HG03521 (cell line): Measurements from ENCODE around the gene CYFIP2.

Experiments used
- ATAC-seq: cut with Tn5 transposase; IDR thresholded peaks from one replicate; pipeline ENCODE4 v1.9.1; 2021; ENCODE audit warnings: mild to moderate bottlenecking, moderate library complexity; ENCODE audit not compliant: unreplicated experiment

CYFIP2 gene

GRCh38 chr5:157352756-157353340 lies 86.9 kb downstream of the CYFIP2 start:
- no peak for ATAC-seq

- no peak for ATAC-seq
These were observed 88.9 kb downstream of the CYFIP2 start for GRCh38 chr5:157354800-157355199.

- no peak for ATAC-seq
These were observed 90.7 kb downstream of the CYFIP2 start for GRCh38 chr5:157356576-157356975.

DNA sequence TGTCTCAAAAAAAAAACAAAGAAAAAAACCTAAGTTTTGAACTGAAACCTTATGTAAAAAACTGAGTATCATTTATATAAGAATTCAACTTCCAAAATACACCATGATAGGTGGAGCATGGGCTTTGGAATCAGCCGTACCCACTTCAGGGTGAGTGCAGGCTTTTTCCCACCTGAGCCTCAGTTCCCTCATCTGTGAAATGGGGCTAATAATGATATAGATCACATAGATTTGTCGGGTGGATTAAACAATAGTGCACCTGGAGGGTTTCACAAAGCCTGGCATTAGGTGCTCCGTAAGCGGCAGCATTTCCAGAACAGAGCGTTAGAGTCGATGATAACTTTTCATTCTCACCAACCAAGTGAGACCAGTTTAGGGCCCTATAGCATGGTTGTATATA lies 91.9 kb downstream of the CYFIP2 start:
- no peak for ATAC-seq

DNA sequence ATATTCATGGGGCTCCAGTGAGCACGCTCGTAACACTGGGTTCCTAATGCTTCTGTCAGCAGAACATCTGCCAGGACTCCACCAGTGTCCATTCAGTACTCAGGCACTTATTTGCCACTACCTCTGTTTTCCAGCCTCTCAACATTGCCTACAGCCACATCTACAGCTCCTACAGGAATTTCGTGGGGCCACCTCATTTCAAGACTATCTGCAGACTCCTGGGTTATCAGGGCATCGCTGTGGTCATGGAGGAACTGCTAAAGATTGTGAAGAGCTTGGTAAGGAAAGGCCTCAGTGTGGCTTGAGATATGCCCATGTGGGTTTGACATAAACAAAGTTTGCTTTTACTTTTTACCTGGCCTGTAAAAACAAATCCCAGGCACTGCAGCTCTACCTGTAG lies 92.9 kb downstream of the CYFIP2 start:
- no peak for ATAC-seq

GRCh38 chr5:157359356-157360055 lies 93.6 kb downstream of the CYFIP2 start:
- no peak for ATAC-seq

DNA sequence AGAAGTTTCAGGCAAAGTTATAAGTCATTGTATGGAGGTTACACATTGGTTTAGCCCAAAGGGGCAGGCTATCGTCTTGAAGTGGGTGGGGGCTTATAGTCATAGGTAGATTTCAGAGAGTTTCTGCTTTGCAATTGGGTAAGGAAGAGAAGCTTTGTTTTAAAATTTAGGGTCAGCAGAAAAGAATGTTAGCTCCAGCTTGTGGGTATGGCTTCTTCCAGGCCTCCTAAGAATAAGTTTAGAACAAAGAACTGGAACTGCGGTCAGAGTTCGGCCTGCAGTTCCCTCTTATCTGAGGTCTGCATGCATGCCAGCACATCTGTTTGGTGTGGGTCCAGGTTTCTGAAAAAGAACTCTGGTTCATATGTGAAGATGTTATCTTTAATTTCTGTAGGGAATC lies 96.1 kb downstream of the CYFIP2 start:
- ATAC-seq = no peak

GRCh38 chr5:157362502-157362901 lies 96.6 kb downstream of the CYFIP2 start:
- ATAC-seq = no peak

- no peak for ATAC-seq
These were observed 97.1 kb downstream of the CYFIP2 start for GRCh38 chr5:157362982-157363381.

- no peak for ATAC-seq
These were observed 99.8 kb downstream of the CYFIP2 start for GRCh38 chr5:157365732-157366131.

GRCh38 chr5:157366741-157367674 lies 101.1 kb downstream of the CYFIP2 start:
- ATAC-seq = no peak

DNA sequence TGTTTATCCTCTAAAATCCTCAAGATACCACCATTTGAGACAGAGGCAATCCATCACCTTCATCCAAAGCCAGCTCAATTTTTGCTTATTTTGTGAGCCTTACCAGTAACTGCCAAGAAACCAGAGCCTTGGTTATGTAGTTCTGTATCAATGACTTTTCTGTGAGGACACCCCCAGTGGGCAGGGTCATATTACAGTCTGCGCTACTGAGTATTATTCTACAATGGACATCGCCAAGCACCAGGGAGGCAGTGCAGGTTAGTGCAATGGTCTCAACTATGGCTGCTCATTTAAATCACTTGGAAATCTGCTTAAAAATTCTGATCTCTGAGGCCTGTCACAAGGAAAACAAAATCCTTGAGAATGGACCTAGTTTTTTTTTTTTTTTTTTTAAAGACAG lies 103.6 kb downstream of the CYFIP2 start:
- ATAC-seq = no peak

GRCh38 chr5:157370967-157371366 lies 105.0 kb downstream of the CYFIP2 start:
- ATAC-seq = no peak

- no peak for ATAC-seq
These were observed 105.9 kb downstream of the CYFIP2 start for GRCh38 chr5:157371655-157372471.

DNA sequence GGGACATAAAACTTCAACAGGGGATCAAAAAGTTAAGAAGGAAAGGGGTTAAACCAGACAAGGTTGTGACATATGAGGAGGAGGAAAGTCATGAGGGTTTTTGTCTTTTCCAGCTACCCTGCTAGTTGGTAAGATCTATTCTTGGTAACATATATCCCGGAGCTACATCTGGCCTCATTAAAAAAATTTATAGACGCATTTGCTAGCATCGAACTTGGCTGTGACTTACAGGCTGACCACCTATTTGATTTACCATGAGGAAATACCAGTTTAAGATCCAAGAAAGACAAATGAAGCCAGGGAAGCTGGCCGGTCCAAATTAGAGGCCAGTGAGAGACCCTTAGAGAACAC lies 106.5 kb downstream of the CYFIP2 start:
- no peak for ATAC-seq

DNA sequence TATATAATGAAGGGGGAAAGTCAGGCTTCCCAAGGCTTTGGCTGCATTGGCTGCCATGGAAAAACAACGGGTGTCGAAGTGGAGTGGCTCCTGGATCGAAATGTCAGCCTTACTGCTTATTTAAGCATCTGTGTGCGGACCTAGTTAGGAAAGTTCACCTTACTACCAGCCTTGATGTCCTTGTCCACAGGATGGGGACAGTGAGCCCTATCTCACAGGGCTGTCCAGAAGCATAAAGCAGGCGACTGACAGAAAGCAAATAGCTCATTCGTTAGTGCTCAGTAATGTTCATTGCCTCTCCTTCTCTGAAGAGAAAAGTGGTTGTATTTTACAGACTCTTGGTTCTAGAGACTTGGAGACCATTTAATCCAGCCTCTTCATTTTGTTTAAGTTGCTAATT lies 112.6 kb downstream of the CYFIP2 start:
- no peak for ATAC-seq

DNA sequence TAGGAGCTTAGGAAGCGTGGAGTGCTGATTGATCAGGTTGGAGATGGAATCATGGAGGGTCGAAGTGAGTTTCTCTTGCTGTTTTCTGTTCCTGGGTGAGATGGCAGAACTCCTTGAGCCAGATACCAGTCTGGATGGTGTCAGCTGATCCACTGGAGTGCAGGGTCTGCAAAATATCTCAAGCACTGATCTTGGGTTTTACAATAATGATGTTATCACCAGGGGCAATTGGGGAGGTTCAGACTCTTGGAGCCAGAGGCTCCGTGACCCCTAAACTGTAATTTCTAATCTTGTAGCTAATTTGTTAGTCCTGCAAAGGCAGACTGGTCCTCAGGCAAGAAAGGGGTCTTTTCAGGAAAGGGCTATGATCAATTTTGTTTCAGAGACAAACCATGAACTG lies 114.1 kb downstream of the CYFIP2 start:
- ATAC-seq = no peak

DNA sequence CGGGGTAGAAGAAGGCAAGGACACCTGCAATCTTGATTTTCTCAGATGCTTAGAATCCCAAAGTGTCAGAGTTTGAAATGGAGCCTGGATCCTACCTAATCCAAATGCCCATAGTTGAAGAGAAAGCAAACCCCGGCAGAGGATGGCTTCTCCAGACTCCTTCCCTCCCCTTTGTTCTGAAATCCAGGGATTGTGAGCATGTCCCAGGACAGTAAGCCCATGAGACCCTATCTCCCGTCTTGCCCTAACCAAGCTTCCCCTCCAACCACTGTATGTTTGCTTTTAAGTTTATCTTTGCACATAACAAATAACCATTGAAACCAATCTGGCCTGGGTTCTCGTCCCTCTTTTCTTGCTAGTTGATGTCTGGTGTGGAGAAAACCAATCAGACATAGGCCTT lies 115.8 kb downstream of the CYFIP2 start:
- no peak for ATAC-seq

DNA sequence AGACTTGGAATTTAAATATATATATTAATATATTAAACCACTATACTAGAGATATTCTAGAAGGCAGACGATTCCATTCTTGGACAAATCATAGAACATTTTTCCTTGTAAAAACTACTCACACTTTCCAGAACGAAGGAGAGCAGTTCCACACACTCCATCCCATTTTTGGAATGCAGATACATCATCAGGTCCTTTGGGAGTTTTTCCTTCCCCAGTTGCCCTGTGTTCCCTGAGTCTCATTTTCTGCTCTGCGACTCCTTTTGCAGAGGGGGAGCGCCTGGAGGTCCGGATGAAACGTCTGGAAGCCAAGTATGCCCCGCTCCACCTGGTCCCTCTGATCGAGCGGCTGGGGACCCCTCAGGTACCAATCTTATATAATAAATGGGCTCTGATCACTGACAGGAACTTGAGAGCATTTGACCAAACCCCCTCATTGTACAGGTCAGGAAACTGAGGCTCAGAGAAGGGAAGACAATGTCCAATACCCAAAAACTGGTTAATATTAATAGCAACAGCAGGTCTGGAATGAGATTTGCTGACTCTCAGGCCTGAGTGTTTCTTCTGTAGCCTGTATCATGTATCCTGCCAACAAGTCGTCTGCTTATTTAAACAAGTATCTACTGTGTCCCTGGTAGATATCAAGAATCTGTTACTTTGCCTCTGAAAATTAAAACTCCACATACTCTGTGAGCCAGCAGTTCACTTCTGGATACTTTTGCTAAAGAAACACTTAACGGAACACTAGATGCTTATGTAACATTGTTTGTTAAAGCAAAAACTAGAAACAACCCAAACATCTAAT lies 117.3 kb downstream of the CYFIP2 start:
- no peak for ATAC-seq

- ATAC-seq = no peak
These were observed 119.2 kb downstream of the CYFIP2 start for GRCh38 chr5:157384971-157385709.
